CD4-positive, alpha-beta T cell treated with Interleukin-17A for 1 hour (primary cell): Measurements from ENCODE around the gene CEP76.
"Not testable (repeated sequence)": the region's sequence is repeated elsewhere in the genome, so short reads cannot be mapped to it uniquely, and the experiment has no call there.

Source experiments
- DNase-seq: peaks from one replicate; pipeline ENCODE4 v3.0.0-alpha.2; 2020

The CEP76 gene

DNA sequence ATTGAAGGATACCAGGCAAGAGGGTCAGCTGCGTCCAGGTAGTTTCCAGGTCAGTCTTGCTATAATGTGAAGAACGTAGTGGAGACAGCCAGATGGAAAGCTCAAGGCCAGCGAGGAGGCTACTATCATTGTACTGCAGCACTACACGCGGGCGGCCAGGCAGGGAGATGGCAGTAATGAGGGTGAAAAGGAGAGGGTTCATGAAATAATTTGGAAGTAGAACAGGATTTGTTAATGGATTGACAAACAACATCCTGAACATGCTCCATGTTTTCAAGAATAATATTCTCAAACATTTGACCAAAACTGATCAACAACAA, 61.7 kb downstream of the CEP76 start:
- DNase-seq: no peak

DNA sequence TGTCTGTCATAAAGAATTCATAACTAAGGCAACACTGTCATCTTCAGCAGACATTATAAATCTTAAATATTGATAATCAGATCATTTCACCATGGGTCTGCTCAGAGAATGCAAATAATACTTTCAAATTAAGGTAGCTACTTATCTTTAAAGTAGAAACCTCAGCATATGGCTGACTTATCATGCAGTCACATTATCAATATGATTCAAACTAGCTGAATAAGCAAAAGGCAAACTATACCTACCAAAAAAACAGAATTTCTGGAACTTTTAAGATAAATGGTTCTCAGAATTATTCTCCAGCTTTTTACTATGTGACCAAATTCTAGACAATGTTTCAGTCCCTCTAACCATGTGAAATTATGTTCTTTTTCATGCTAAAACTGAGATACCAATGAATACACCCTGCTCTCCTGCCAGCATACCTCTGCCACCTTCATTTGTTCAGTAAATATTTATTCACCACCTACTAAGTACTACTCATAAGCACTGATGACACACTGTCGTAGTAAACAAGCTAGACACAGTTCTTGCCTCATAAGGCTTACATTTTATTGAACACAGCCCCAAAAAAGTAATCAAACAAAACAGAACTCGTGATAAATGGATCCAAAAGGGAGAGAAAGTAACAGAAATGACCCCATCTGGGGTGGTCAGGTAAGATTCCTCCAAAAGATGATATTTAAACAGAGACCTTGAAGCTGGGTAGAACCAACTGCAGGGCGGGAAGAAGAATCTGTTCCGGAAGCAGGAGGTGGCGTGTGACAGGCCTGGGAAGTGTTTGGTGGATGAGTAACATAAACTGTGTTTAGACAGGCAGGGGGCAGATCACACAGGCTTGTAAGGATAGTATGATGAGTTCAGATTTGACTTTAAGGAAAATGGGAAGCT, 62.3 kb downstream of the CEP76 start:
- DNase-seq: no peak

- DNase-seq: no peak
These were observed 63.8 kb downstream of the CEP76 start for GRCh38 chr18:12638644-12639124.

GRCh38 chr18:12637901-12638643, 64.5 kb downstream of the CEP76 start:
- DNase-seq: no peak

DNA sequence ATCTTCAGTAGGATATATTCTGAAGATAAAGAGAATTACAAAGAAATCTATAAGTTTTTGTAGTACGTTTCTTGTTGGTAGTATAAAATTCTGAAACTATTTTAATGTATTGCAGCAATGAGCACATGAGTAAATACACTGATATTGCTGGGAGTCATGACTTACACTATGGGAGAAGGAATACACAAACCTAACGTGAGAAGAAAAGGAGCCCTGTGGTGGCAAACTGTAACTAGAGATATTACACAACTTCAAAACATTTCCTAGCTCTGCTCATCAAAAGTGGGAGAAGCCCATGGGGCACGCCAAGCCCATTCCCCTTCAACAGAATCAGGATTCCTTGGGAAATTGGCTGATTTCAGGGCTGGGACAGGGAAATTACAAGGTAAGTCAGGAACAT, 65.1 kb downstream of the CEP76 start:
- DNase-seq: no peak

DNA sequence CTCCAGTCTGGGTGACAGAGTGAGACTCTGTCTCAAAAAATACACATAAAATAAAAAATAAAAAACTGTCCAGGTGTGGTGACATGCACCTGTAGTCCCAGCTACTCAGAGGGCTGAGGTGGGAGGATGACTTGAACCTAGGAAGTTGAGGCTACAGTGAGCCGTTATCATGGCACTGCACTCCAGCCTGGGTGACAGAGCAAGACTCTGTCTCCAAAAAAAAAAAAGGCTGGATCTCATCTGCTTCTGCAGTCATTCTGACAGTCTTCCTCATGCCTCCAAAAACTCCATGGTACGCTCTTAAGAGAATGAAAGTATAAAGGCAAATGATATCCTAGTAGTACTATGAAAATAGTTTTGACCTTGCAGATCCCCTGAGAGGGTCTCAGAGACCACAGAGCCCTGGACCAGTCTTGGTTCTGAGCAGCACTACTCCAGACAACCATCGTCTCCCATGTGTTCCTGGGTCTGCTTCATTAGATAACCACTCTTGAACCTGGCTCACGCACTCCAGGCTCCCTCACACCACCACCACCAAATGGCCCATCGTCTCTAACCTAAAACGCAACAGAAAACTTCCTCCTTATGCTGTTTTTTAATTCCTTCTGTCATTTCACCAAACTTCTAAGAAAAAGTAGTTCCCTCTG, 70.6 kb downstream of the CEP76 start:
- DNase-seq: no peak

DNA sequence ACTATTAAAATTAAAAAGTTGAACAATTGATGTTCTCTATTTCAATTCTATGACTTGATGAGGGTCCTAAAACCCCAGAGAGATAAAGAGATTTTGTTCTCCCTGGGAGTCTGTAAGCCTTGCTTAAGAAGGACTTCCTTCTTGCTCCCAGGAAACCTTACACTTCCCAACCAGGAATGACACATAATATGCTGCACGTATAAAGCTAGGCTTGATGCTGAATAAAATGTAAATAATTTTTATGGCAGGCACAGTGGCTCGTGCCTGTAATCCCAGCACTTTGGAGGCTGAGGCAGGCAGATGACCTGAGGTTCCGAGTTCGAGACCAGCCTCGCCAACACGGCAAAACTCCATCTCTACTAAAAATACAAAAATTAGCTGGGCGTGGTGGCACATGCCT, 72.4 kb downstream of the CEP76 start:
- DNase-seq: no peak

- no peak for DNase-seq
These were observed 73.5 kb downstream of the CEP76 start for GRCh38 chr18:12628706-12629702.

GRCh38 chr18:12627199-12627598, 75.3 kb downstream of the CEP76 start:
- DNase-seq: not testable (repeated sequence)

- DNase-seq: no peak
These were observed 77.3 kb downstream of the CEP76 start for GRCh38 chr18:12625241-12625640.
